GM12878 (cell line): ENCODE results near the gene DMRTB1. TPM values are rescaled to one million over a fixed set of nuclear protein-coding genes. Genes with fewer than 3 reads are reported as not detected.
A peak's percentile ranks its signal among the peaks of the same experiment; 100 is the strongest.

Experiments used
- CHD2 ChIP-seq: IDR thresholded peaks from 2 replicates; pipeline ENCODE4 v1.6.1; 2011; ENCODE audit warnings: low read depth, low read length, improper control_type of control experiment, borderline replicate concordance
- CHD4 ChIP-seq: fragments of 200-600 bp; sonication (generic); IDR thresholded peaks from 2 replicates; pipeline ENCODE4 v1.6.1; 2016; ENCODE audit warnings: mild to moderate bottlenecking
- E2F4 ChIP-seq: IDR thresholded peaks from 2 replicates; pipeline ENCODE4 v1.6.1; 2012; ENCODE audit warnings: low read depth, low read length, improper control_type of control experiment
- EGR1 ChIP-seq, 2 experiments: IDR thresholded peaks; 1 replicate in 1 of 2; 2 replicates in 1 of 2; pipeline ENCODE4 v1.6.1; 2011 to 2012; ENCODE audit warnings: low read depth in 2 of 2, low read length in 2 of 2, borderline replicate concordance in 1 of 2, mild to moderate bottlenecking in 1 of 2, moderate library complexity in 1 of 2
- ELK1 ChIP-seq: IDR thresholded peaks from 2 replicates; pipeline ENCODE4 v1.6.1; 2012; ENCODE audit warnings: low read depth, low read length, improper control_type of control experiment
- GATAD2B ChIP-seq: fragments of 450-650 bp; conservative IDR thresholded peaks from 2 replicates; pipeline ENCODE4 v1.6.1; 2017; ENCODE audit warnings: low read depth, mild to moderate bottlenecking, moderate library complexity
- HDAC2 ChIP-seq: fragments of 200-600 bp; sonication (generic); IDR thresholded peaks from 2 replicates; pipeline ENCODE4 v1.6.1; 2017
- MEF2B ChIP-seq: fragments of 450-650 bp; IDR thresholded peaks from 2 replicates; pipeline ENCODE4 v1.6.1; 2018; ENCODE audit warnings: mild to moderate bottlenecking, moderate library complexity; ENCODE audit not compliant: partially characterized antibody, poor library complexity, severe bottlenecking
- MYC ChIP-seq: IDR thresholded peaks from 2 replicates; pipeline ENCODE4 v1.6.1; 2011; ENCODE audit warnings: mild to moderate bottlenecking, low read length, moderate library complexity, inconsistent platforms; ENCODE audit not compliant: insufficient read depth, insufficient replicate concordance, insufficient read length, severe bottlenecking
- NFXL1 ChIP-seq: fragments of 450-650 bp; IDR thresholded peaks from 2 replicates; pipeline ENCODE4 v1.6.1; 2017; ENCODE audit warnings: antibody characterized with exemption, mild to moderate bottlenecking, borderline replicate concordance
- PAX8 ChIP-seq: fragments of 450-650 bp; IDR thresholded peaks from 2 replicates; pipeline ENCODE4 v1.6.1; 2017; ENCODE audit warnings: mild to moderate bottlenecking, moderate library complexity
- POLR2A ChIP-seq: IDR thresholded peaks from 2 replicates; pipeline ENCODE4 v1.6.1; 2011; ENCODE audit warnings: low read depth, mild to moderate bottlenecking, low read length
- POU2F2 ChIP-seq: IDR thresholded peaks from 3 replicates; pipeline ENCODE4 v1.6.1; 2011; ENCODE audit warnings: low read depth, mild to moderate bottlenecking, low read length, borderline replicate concordance
- RBBP5 ChIP-seq: fragments of 200-600 bp; sonication (generic); conservative IDR thresholded peaks from 2 replicates; pipeline ENCODE4 v1.6.1; 2016
- SMARCA5 ChIP-seq: fragments of 450-650 bp; IDR thresholded peaks from 2 replicates; pipeline ENCODE4 v1.6.1; 2017; ENCODE audit warnings: mild to moderate bottlenecking
- SUZ12 ChIP-seq: fragments of 200-600 bp; sonication (generic); IDR thresholded peaks from one replicate; pipeline ENCODE4 v1.6.1; 2018; ENCODE audit warnings: antibody characterized with exemption, mild to moderate bottlenecking; ENCODE audit not compliant: unreplicated experiment
- TAF1 ChIP-seq: IDR thresholded peaks from 2 replicates; pipeline ENCODE4 v1.6.1; 2011; ENCODE audit warnings: mild to moderate bottlenecking, low read depth, low read length, borderline replicate concordance
- TCF7 ChIP-seq: IDR thresholded peaks from 2 replicates; pipeline ENCODE4 v1.6.1; 2014; ENCODE audit warnings: antibody characterized with exemption, borderline replicate concordance
- USF1 ChIP-seq: IDR thresholded peaks from 2 replicates; pipeline ENCODE4 v1.6.1; 2011; ENCODE audit warnings: borderline replicate concordance, low read depth, mild to moderate bottlenecking, moderate library complexity, mixed read lengths, low read length; ENCODE audit not compliant: insufficient read depth; ENCODE audit errors: extremely low read length
- polyA plus RNA-seq, 11 experiments: library from polyadenylated mRNA; depleted of rRNA in 4 of 11; unstranded in 6 of 11; stranded (reverse) in 5 of 11; fragments of >200 nt; fragmentation: Nextera tagmentation in 4 of 11; fragmentation: Illumina TruSeq in 1 of 11; extraction: Ambion mirVana in 4 of 11; extraction: Trizol in 1 of 11; gene quantifications; 1 replicate in 1 of 11; 2 replicates in 10 of 11; pipeline versions ENCODE4 v1.2.1 to v1.2.3, GENCODE V29; 2011 to 2016; ENCODE audit warnings: inconsistent platforms in 2 of 11, missing spikeins in 2 of 11, low read depth in 1 of 11
- total RNA-seq, 4 experiments: library from RNA; depleted of rRNA in 3 of 4; stranded (reverse); fragments of >200 nt in 3 of 4; fragmentation: Illumina TruSeq in 1 of 4; extraction: Trizol in 1 of 4; gene quantifications; 2 replicates each; pipeline versions ENCODE4 v1.2.1 to v1.2.3, GENCODE V29; 2013 to 2021
- TF ChIP-seq, protein P1 (sequence below): IDR thresholded peaks from 2 replicates; pipeline ENCODE4 v1.6.1; 2012; ENCODE audit warnings: improper control_type of control experiment, low read depth, low read length; ENCODE audit not compliant: insufficient replicate concordance

The DMRTB1 gene
- total and polyA plus RNA-seq, 10 of the 15 experiments (the other 5 are each of a cell fraction or from before 2014, with no cell fraction given), result not detected

- TF ChIP-seq, protein P1, sequence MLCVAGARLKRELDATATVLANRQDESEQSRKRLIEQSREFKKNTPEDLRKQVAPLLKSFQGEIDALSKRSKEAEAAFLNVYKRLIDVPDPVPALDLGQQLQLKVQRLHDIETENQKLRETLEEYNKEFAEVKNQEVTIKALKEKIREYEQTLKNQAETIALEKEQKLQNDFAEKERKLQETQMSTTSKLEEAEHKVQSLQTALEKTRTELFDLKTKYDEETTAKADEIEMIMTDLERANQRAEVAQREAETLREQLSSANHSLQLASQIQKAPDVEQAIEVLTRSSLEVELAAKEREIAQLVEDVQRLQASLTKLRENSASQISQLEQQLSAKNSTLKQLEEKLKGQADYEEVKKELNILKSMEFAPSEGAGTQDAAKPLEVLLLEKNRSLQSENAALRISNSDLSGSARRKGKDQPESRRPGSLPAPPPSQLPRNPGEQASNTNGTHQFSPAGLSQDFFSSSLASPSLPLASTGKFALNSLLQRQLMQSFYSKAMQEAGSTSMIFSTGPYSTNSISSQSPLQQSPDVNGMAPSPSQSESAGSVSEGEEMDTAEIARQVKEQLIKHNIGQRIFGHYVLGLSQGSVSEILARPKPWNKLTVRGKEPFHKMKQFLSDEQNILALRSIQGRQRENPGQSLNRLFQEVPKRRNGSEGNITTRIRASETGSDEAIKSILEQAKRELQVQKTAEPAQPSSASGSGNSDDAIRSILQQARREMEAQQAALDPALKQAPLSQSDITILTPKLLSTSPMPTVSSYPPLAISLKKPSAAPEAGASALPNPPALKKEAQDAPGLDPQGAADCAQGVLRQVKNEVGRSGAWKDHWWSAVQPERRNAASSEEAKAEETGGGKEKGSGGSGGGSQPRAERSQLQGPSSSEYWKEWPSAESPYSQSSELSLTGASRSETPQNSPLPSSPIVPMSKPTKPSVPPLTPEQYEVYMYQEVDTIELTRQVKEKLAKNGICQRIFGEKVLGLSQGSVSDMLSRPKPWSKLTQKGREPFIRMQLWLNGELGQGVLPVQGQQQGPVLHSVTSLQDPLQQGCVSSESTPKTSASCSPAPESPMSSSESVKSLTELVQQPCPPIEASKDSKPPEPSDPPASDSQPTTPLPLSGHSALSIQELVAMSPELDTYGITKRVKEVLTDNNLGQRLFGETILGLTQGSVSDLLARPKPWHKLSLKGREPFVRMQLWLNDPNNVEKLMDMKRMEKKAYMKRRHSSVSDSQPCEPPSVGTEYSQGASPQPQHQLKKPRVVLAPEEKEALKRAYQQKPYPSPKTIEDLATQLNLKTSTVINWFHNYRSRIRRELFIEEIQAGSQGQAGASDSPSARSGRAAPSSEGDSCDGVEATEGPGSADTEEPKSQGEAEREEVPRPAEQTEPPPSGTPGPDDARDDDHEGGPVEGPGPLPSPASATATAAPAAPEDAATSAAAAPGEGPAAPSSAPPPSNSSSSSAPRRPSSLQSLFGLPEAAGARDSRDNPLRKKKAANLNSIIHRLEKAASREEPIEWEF, result no peak
- TF ChIP-seq RBBP5, result no peak
- no peak for TF ChIP-seq EGR1 (IDR thresholded peaks at IDR 0.05; ENCODE audit: borderline replicate concordance in 1 of 2, low read depth in 2 of 2, low read length in 2 of 2)
- TF ChIP-seq E2F4, result no peak
- TF ChIP-seq SUZ12, result no peak
- TF ChIP-seq CHD2, result no peak
- no peak for TF ChIP-seq ELK1
- TF ChIP-seq POLR2A, result no peak
- TF ChIP-seq USF1, result no peak
- no peak for TF ChIP-seq MYC
- TF ChIP-seq HDAC2, result no peak
- TF ChIP-seq CHD4, result no peak
- TF ChIP-seq MEF2B, result peak; percentile 62
- TF ChIP-seq TCF7, result peak; percentile 95
- TF ChIP-seq SMARCA5, result no peak
- TF ChIP-seq PAX8, result no peak
- TF ChIP-seq GATAD2B, result peak; percentile 66; the same call in 1 of the 2 replicates
- no peak for TF ChIP-seq NFXL1
- TF ChIP-seq TAF1, result 0 out of 2 replicates have a peak, but pooled peaks have one; percentile 14
- no peak for TF ChIP-seq POU2F2
These were observed 45.8 kb upstream of the DMRTB1 start (continued) for GRCh38 chr1:53413175-53414001.
